Airway epithelial cell (primary cell): ENCODE measurements around the gene C14orf132. TPM values are rescaled to one million over a fixed set of nuclear protein-coding genes. Genes with fewer than 3 reads are reported as not detected.

Source experiments
- total RNA-seq: library from RNA; depleted of rRNA; stranded (reverse); fragments of >200 nt; gene quantifications from 2 replicates; pipeline ENCODE4 v1.2.3, GENCODE V29; 2015

Gene C14orf132
- 0.49 and 0.65 TPM in 2 replicates for total RNA-seq

DNA sequence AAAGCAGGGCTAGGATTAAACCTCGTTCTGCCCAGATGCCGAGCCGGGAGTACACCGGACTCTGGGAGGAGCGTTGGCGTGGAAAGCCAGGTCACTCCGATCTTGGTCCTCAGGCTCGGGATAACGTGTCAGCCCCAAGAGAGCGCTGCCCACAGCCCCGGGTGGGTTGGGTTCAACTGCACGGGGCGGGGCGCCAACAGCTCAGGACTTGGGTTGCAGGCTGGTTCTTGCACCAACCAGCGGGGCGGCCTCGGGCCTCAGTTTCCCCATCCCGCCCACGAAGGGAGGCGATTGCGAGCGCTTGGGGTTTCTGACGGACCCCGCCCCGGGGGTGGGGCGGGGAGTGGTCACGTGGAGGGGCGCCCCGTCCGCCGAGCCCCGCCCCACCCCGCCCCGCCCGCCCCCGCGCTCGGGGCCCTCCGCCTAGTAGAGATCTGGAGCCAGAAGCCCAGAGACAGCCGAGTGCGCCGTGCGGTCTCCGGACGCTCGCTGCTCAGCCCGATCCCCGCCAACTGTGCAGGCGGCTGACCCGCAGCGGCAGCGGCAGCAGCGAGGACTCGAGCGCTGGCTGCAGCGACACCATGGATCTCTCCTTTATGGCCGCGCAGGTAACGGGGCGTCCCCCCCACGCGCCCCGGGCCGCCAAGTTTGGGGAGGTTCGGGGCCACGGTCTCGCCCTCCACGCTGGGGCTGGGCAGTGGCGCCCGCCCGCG lies at the start of gene C14orf132:
C14orf132 (plus strand) TSS at position 443 of the 713 bp plus-strand sequence; CDS start at position 582, 139 bp downstream.

Other genes with a start within 250 kb of the C14orf132 start
- not detected in 2 replicates for gene TUNAR, start 162.5 kb upstream of the C14orf132 start, total RNA-seq
- 3.9 and 5.3 TPM in 2 replicates for gene BDKRB2, start 165.5 kb downstream of the C14orf132 start, total RNA-seq
- 2.8 and 5.5 TPM in 2 replicates for gene BDKRB1, start 216.8 kb downstream of the C14orf132 start, total RNA-seq